Panc1 (cell line): ENCODE data around the gene NFRKB. TPM values are rescaled to one million over a fixed set of nuclear protein-coding genes. Genes with fewer than 3 reads are reported as not detected.

Experiments
- ATAC-seq: fragments of 200-7000 bp; cut with Tn5 transposase; 2 replicates; pipeline ENCODE4 v1.9.1; 2020; ENCODE audit warnings: mild to moderate bottlenecking, moderate library complexity
- BruUV-seq: library from RNA; stranded (reverse); fragments of 400-500 nt; replicated peaks from 2 replicates; lab custom pipeline; 2021; lab: Mats Ljungman, UMichigan
- CTCF ChIA-PET: fragments of 300-600 bp; sonication (Branson Sonifier 250); formaldehyde crosslinking; loops from one replicate; lab custom pipeline; 2022; ENCODE audit warnings: antibody characterized with exemption; lab: Charles Lee
- POLR2A ChIA-PET: fragments of 300-600 bp; sonication (Branson Sonifier 250); formaldehyde crosslinking; loops from one replicate; lab custom pipeline; 2022; ENCODE audit warnings: antibody characterized with exemption; lab: Charles Lee
- DNase-seq: peaks from one replicate; pipeline ENCODE4 v3.0.0-alpha.2; 2010; ENCODE audit warnings: low read depth, low spot score
- H3K27ac ChIP-seq: 2 replicates; pipeline ENCODE4 v1.5.1; 2011; ENCODE audit warnings: mild to moderate bottlenecking, low read length, inconsistent platforms
- H3K27me3 ChIP-seq: fragments of 200-500 bp; sonication (Bioruptor generic); 2 replicates; pipeline ENCODE4 v1.6.0; 2014; ENCODE audit warnings: low read length, inconsistent platforms; ENCODE audit not compliant: control insufficient read depth, insufficient read depth
- H3K36me3 ChIP-seq: fragments of 200-500 bp; sonication (Bioruptor generic); 2 replicates; pipeline ENCODE4 v1.5.1; 2014; ENCODE audit warnings: inconsistent platforms, mild to moderate bottlenecking, low read length, moderate library complexity; ENCODE audit not compliant: control insufficient read depth, insufficient read depth
- H3K4me1 ChIP-seq: 2 replicates; pipeline ENCODE4 v1.5.1; 2011; ENCODE audit warnings: inconsistent platforms, mild to moderate bottlenecking, low read length, moderate library complexity; ENCODE audit not compliant: control insufficient read depth, insufficient read depth
- H3K4me3 ChIP-seq, 2 experiments: 2 replicates each; pipeline ENCODE4 v1.5.1; 2011 to 2012; ENCODE audit warnings: low read depth in 2 of 2, low read length in 2 of 2, mild to moderate bottlenecking in 2 of 2, inconsistent platforms in 1 of 2, moderate library complexity in 1 of 2
- H3K9me3 ChIP-seq: fragments of 200-500 bp; sonication (Bioruptor generic); 2 replicates; pipeline ENCODE4 v1.5.1; 2014; ENCODE audit warnings: low read depth, mild to moderate bottlenecking, inconsistent platforms, low read length, moderate library complexity; ENCODE audit not compliant: control insufficient read depth, insufficient read depth
- CTCF ChIP-seq: fragments of 450-650 bp; IDR thresholded peaks from 2 replicates; pipeline ENCODE4 v1.5.1; 2017; ENCODE audit warnings: mild to moderate bottlenecking
- POLR2AphosphoS5 ChIP-seq: IDR thresholded peaks from 2 replicates; pipeline ENCODE4 v1.6.1; 2012; ENCODE audit warnings: mild to moderate bottlenecking, low read depth, low read length, moderate library complexity
- REST ChIP-seq, 2 experiments: IDR thresholded peaks; 2 replicates each; pipeline ENCODE4 v1.6.1; 2011 to 2012; ENCODE audit warnings: low read depth in 2 of 2, control low read depth in 1 of 2, low read length in 1 of 2, mild to moderate bottlenecking in 1 of 2, moderate library complexity in 1 of 2; ENCODE audit not compliant: insufficient read depth in 1 of 2
- SIN3A ChIP-seq: IDR thresholded peaks from 2 replicates; pipeline ENCODE4 v1.6.1; 2012; ENCODE audit warnings: low read depth, mild to moderate bottlenecking, low read length, moderate library complexity, borderline replicate concordance; ENCODE audit not compliant: insufficient read depth
- TCF7L2 ChIP-seq: IDR thresholded peaks from 2 replicates; pipeline ENCODE4 v1.6.1; 2011; ENCODE audit warnings: mild to moderate bottlenecking, low read depth, low read length, inconsistent platforms
- in situ Hi-C: cut with HindIII; loops from 2 replicates; pipeline ENCODE4 v1.10.0; 2016; ENCODE audit warnings: low sequenced_read_pairs, low pct_unique_long_range_greater_than_20kb
- intact Hi-C: fragments of 100-400 bp; cut with micrococcal nuclease; formaldehyde crosslinking; loops from one replicate; pipeline ENCODE4 v1.10.0; 2022; ENCODE audit not compliant: unreplicated experiment
- total RNA-seq: library from RNA; stranded (reverse); gene quantifications from one replicate; pipeline ENCODE4 v1.2.1, GENCODE V29; 2021; ENCODE audit not compliant: unreplicated experiment

NFRKB gene
- total RNA-seq, 1 experiment from 2014 or later = 58.8 TPM

- TF ChIP-seq REST (IDR thresholded peaks at IDR 0.05; ENCODE audit: insufficient read depth in 1 of 2, low read depth in 2 of 2, low read length in 1 of 2) (no peak), CTCF (no peak), SIN3A (no peak), TCF7L2 (no peak)
- no peak for ATAC-seq
- Histone ChIP-seq H3K36me3 (no peaks in the 10 kb centered on the region), H3K9me3 (no peaks in the 10 kb centered on the region), H3K27ac (no peak overlapping the region), H3K27me3 (no peaks in the 10 kb centered on the region), H3K4me3 (no peak overlapping the region), H3K4me1 (no peaks in the 10 kb centered on the region)
- in situ Hi-C loops (no loop called here), intact Hi-C loops (no loop called here)
- DNase-seq = no peak
- POLR2A ChIA-PET = interaction anchor here (0.7 kb wide), 1 partner anchor 99 kb away, joined by 4 read pairs; no protein-coding TSS in a partner anchor
- no TSS peak for BruUV-seq
- CTCF ChIA-PET = interaction anchor here (0.6 kb wide), 1 partner anchor 203 kb away, joined by 3 read pairs; no protein-coding TSS in a partner anchor
These were observed 34.3 kb upstream of the NFRKB start for GRCh38 chr11:129929721-129930120.

GRCh38 chr11:129928923-129929692, 33.7 kb upstream of the NFRKB start:
- POLR2A ChIA-PET = interaction anchor here (0.7 kb wide), 1 partner anchor 100 kb away, joined by 4 read pairs; no protein-coding TSS in a partner anchor

More at GRCh38 chr11:129928923-129929692, 33.7 kb upstream of the NFRKB start:
- Histone ChIP-seq H3K4me3 (no peak overlapping the region), H3K36me3 (no peaks in the 10 kb centered on the region), H3K9me3 (no peaks in the 10 kb centered on the region), H3K27me3 (no peaks in the 10 kb centered on the region), H3K27ac (no peak overlapping the region), H3K4me1 (no peaks in the 10 kb centered on the region)
- intact Hi-C loops = no loop called here
- ATAC-seq (no peak), DNase-seq (no peak)
- CTCF ChIA-PET = no interaction called here
- in situ Hi-C loops = no loop called here
- no TSS peak for BruUV-seq
- TF ChIP-seq REST (IDR thresholded peaks at IDR 0.05; ENCODE audit: insufficient read depth in 1 of 2, low read depth in 2 of 2, low read length in 1 of 2) = no peak
- TF ChIP-seq SIN3A = no peak
- TF ChIP-seq CTCF = no peak
- no peak for TF ChIP-seq TCF7L2
- no peak for TF ChIP-seq POLR2AphosphoS5
